Activated T-cell treated with anti-CD3 and anti-CD28 coated beads, Interleukin-2, amount 50 U/mL, for 4 hours (primary cell): ENCODE results near the gene USHBP1. TPM values are rescaled to one million over a fixed set of nuclear protein-coding genes. Genes with fewer than 3 reads are reported as not detected.

Experiments used
- ATAC-seq, 2 donors: fragments of 200-7000 bp; cut with Tn5 transposase; one replicate each; pipeline ENCODE4 v1.10.0; 2021
- DNase-seq: peaks from one replicate; pipeline ENCODE4 v3.0.0-alpha.2; 2020
- H3K27me3 Mint-ChIP-seq: one replicate; pipeline ENCODE4 v1.8.0; 2021; ENCODE audit warnings: low read depth, mixed read lengths
- H3K36me3 Mint-ChIP-seq: one replicate; pipeline ENCODE4 v1.8.0; 2022; ENCODE audit warnings: mixed read lengths; ENCODE audit not compliant: insufficient read depth
- H3K4me1 Mint-ChIP-seq: one replicate; pipeline ENCODE4 v1.8.0; 2021; ENCODE audit warnings: low read depth, mixed read lengths
- H3K4me3 Mint-ChIP-seq: one replicate; pipeline ENCODE4 v1.8.0; 2021; ENCODE audit warnings: mild to moderate bottlenecking, moderate library complexity, mixed read lengths
- H3K9me3 Mint-ChIP-seq: one replicate; pipeline ENCODE4 v1.8.0; 2021; ENCODE audit warnings: mixed read lengths
- total RNA-seq, 3 donors: library from RNA; stranded (reverse); gene quantifications; one replicate each; pipeline ENCODE4 v1.2.1, GENCODE V29; 2021

Gene USHBP1
- total RNA-seq, 3 donors from 2014 or later: 0.19 TPM; not detected in 2

- Mint-ChIP-seq H3K27me3 (no peaks in the 10 kb centered on the region), H3K4me1 (peaks cover 13% of the 10 kb centered on the region), H3K4me3 (no peak overlapping the region), H3K36me3 (no peaks in the 10 kb centered on the region), H3K9me3 (no peaks in the 10 kb centered on the region)
- ATAC-seq: peak; percentile 100
- DNase-seq: peak; percentile 88
Measured at GRCh38 chr19:17260842-17261325, 3.7 kb downstream of the USHBP1 start.

DNA sequence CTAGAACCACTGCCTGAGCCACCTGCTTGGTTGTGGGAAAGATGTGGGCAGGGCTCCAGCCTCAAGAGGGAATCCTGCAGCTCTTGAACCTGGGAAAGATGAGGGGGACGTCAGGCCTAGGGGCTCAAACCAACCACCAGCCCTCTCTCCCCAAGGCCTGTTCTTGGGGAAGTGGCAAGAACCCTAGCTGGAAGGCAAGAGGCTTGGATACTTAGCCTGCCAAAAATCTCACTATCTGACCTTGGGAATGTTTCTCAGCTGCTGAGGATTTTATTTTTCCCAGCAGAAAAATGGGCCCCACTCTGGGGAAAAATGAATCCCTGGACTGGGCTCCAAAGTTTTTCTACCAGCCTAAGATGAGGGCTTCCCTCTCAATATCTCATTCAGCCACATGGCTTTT is 4.6 kb downstream of the USHBP1 start:
- Mint-ChIP-seq H3K9me3 (no peaks in the 10 kb centered on the region), H3K36me3 (no peaks in the 10 kb centered on the region), H3K4me1 (peaks cover 13% of the 10 kb centered on the region), H3K4me3 (no peak overlapping the region), H3K27me3 (no peaks in the 10 kb centered on the region)
- no peak for DNase-seq
- no peak for ATAC-seq

- Mint-ChIP-seq H3K4me3 (no peak overlapping the region), H3K4me1 (peaks cover 8% of the 10 kb centered on the region), H3K27me3 (no peaks in the 10 kb centered on the region), H3K36me3 (no peaks in the 10 kb centered on the region), H3K9me3 (no peaks in the 10 kb centered on the region)
- DNase-seq (no peak), ATAC-seq (no peak)
Measured at GRCh38 chr19:17259118-17259780, 5.3 kb downstream of the USHBP1 start.

DNA sequence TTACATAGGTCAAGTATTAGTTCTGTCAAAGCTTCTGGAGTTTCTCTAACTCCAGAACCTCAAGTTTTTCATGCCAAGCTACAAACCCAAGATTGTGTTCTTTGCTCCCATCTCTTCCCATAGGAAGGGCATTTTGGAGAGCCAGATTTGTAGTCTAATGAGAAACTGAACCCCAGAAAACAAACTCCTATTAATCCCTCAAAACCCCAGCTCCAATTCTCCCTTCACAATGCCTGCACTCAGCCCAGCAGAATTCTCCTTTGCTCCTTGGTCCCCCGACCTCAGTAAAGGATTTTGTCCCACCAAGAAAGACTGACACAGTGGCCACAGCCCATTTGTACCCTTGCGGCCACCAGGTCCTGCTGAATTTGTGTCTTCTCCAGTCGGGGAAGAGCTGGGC is 8.4 kb downstream of the USHBP1 start:
- H3K27me3 Mint-ChIP-seq: no peaks in the 10 kb centered on the region
- ATAC-seq (no peak), DNase-seq (no peak)
- no peaks in the 10 kb centered on the region for H3K9me3 Mint-ChIP-seq
- no peak overlapping the region for H3K4me3 Mint-ChIP-seq
- no peaks in the 10 kb centered on the region for H3K36me3 Mint-ChIP-seq
- H3K4me1 Mint-ChIP-seq: peaks cover 6% of the 10 kb centered on the region

GRCh38 chr19:17255150-17255621 is 9.4 kb downstream of the USHBP1 start:
- no peak for ATAC-seq
- Mint-ChIP-seq H3K4me1 (no peaks in the 10 kb centered on the region), H3K9me3 (no peaks in the 10 kb centered on the region)

GRCh38 chr19:17254636-17255035 is 9.9 kb downstream of the USHBP1 start:
- H3K9me3 Mint-ChIP-seq: no peaks in the 10 kb centered on the region
- no peak overlapping the region for H3K4me3 Mint-ChIP-seq
- no peaks in the 10 kb centered on the region for H3K4me1 Mint-ChIP-seq
- no peaks in the 10 kb centered on the region for H3K27me3 Mint-ChIP-seq
- DNase-seq (no peak), ATAC-seq (no peak)
- H3K36me3 Mint-ChIP-seq: no peaks in the 10 kb centered on the region

More at GRCh38 chr19:17255150-17255621, 9.4 kb downstream of the USHBP1 start:
- Mint-ChIP-seq H3K36me3 (no peaks in the 10 kb centered on the region), H3K27me3 (no peaks in the 10 kb centered on the region), H3K4me3 (no peak overlapping the region)
- no peak for DNase-seq

GRCh38 chr19:17249887-17250548 is 14.5 kb downstream of the USHBP1 start:
- H3K4me3 Mint-ChIP-seq: no peak overlapping the region
- H3K27me3 Mint-ChIP-seq: peaks cover 3% of the 10 kb centered on the region
- no peak for ATAC-seq
- no peaks in the 10 kb centered on the region for H3K9me3 Mint-ChIP-seq
- no peak for DNase-seq
- no peaks in the 10 kb centered on the region for H3K36me3 Mint-ChIP-seq
- peaks cover 5% of the 10 kb centered on the region for H3K4me1 Mint-ChIP-seq

DNA sequence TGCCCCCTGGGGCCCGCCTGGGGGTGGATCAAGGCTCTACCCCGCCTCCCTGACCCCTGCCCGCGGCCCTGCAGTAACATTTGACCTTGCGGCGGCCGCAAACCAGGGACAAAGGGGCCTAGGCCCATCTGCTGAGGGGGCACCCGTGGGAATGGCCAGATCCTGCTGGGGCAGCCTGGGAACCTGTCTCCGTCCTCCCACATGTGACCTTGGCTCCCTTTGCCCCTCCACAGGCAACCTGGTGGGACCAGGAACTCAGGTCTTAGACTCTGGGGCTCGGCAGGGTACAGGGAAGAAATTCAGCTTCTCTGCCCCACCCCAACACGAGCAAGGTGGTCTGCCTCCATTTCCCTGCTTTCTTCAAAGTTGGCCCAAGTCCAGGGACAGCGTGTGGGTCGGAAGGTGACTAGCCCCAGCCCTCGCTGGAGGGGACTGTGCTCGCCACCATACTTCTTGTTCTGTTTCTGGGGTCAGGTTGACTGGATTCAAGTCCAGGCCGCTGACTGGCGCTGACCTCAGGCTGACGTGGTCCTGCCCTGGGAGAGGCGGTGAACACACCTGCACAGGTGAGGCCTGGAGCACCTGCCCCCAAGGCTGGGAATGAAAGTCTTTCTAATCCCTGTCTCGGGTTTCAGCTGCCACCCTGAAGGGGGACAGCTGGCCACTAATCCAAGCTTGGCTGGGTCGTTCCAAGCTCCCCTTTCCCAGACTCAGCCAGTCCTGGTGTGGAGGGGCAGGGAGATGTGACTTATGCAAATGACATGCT is 16.4 kb downstream of the USHBP1 start:
- Mint-ChIP-seq H3K4me3 (peak overlapping the region; percentile 31), H3K27me3 (peaks cover 3% of the 10 kb centered on the region), H3K36me3 (no peaks in the 10 kb centered on the region), H3K4me1 (peaks cover 5% of the 10 kb centered on the region), H3K9me3 (no peaks in the 10 kb centered on the region)
- DNase-seq (no peak), ATAC-seq (no peak)

DNA sequence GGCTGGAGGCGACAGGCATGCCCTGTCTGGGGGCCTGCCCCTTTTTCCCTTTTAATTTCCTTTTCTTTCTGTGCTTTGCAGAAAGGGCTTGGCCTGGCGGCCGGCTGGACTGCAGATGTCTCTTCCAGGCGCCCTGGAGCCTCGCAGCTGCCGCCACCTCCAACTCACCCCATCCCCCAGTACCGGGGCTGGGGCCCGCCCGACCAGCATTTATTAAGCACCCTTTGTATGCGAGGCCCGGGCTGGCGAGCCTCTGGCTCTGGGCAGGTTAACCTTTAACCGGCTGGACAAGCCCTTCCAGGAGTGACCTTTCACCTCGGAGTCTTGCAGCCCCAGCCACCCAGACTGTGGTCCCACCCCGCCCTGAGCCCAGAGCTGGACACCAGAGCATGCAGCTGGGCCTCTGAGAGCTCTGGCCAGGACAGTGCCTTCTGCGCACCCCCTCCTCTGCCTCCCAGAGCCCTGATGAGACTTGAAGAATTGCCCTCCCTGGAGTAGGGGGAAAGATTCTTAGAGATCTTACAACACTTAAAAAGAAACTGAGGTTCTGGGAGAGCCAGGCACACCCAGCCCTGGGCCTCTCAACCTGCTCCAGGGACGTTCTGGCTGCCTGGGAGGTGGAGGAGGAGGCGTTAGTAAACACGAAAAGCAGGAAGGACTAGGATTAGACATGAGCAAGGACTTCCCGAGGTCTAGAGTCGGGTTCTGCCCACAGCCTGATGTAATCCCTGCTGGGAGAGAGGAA is 17.7 kb downstream of the USHBP1 start:
- no peaks in the 10 kb centered on the region for H3K9me3 Mint-ChIP-seq
- peaks cover 3% of the 10 kb centered on the region for H3K27me3 Mint-ChIP-seq
- peak overlapping the region; percentile 84 for H3K4me3 Mint-ChIP-seq
- H3K36me3 Mint-ChIP-seq: no peaks in the 10 kb centered on the region
- no peak for DNase-seq
- ATAC-seq: no peak
- peaks cover 5% of the 10 kb centered on the region for H3K4me1 Mint-ChIP-seq

DNA sequence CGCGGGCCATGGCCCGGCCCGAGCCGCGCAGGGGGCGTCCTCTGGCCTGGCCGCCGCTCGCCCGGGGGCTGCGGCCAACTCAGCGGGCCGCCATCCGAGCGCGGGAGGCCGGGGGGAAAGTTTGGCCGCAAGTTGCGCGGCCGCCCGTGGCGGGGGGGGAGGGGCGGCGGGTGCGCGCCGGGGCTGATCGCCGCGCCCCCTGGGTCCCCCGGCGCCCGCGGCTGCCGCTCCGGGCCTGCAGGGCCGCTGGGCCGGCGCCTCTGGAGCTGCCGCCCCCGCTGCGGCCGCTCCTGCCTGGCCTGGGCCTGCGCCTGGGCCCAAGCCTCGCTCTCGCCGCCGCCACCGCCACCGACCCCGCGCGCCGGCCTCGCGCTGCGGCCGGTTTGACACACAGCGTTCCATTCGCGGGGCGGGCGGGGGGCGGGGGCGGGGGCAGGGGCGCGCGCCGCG is 19.0 kb downstream of the USHBP1 start, which contains the start of gene NR2F6:
Gene NR2F6, minus strand, starts transcription at position 385 of the 450 bp plus-strand sequence. CDS start 699 bp downstream, outside the sequence.
- no peaks in the 10 kb centered on the region for H3K9me3 Mint-ChIP-seq
- H3K27me3 Mint-ChIP-seq: peaks cover 3% of the 10 kb centered on the region
- H3K36me3 Mint-ChIP-seq: no peaks in the 10 kb centered on the region
- H3K4me1 Mint-ChIP-seq: peaks cover 5% of the 10 kb centered on the region
- H3K4me3 Mint-ChIP-seq: peak within 1 kb of the TSS; percentile 84
- DNase-seq (no peak), ATAC-seq (no peak)

- no peaks in the 10 kb centered on the region for H3K9me3 Mint-ChIP-seq
- peaks cover 3% of the 10 kb centered on the region for H3K27me3 Mint-ChIP-seq
- no peaks in the 10 kb centered on the region for H3K36me3 Mint-ChIP-seq
- DNase-seq: no peak
- H3K4me3 Mint-ChIP-seq: peak overlapping the region; percentile 70
- ATAC-seq: peak; percentile 32
- peaks cover 5% of the 10 kb centered on the region for H3K4me1 Mint-ChIP-seq
Measured at GRCh38 chr19:17244618-17245534, 19.7 kb downstream of the USHBP1 start.

DNA sequence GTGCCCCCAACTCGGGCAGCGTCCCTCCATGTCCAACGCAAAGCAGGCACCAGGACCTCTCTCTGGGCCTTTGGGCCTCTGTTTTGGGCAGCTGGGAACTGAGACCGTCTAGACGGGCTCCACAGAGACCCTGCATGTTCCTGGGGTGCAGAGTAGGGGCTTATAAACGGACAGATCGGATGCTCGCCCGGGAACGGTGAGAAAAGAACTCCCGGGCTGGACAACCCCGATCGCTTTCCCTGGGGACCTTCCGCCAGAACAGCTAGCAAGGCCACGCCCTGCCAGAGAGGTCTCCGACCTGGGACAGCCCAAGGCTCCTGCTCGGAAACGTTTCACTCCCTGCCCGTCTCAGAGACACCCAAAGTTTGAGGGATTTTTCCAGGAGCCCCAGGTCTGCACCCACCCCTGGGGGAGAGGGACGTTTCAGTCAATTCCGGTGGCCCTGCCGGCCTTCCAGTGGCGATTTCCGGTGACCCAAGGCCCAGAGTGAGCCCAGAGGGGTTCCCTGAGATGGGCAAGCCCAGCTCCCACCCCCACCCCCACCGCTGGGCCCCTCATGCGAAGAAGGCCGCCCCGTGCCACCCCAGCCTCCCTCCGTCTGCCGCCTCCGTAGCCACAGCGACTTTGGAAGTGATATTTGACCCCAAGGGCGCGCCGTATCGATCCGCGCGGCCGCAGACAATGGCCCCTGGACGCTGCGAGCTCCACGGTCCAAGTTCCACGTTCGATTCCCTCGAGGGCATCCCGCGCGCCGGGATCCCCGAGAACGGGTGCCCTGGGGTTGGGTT is 20.5 kb downstream of the USHBP1 start:
- Mint-ChIP-seq H3K27me3 (peaks cover 3% of the 10 kb centered on the region), H3K36me3 (no peaks in the 10 kb centered on the region)

More for the DNA sequence above, 20.5 kb downstream of the USHBP1 start:
- DNase-seq: no peak
- ATAC-seq: no peak
- Mint-ChIP-seq H3K9me3 (no peaks in the 10 kb centered on the region), H3K4me3 (peak overlapping the region; percentile 70), H3K4me1 (peaks cover 5% of the 10 kb centered on the region)
